Endothelial cell of umbilical vein (primary cell): ENCODE measurements around the gene OTOP1. TPM values are rescaled to one million over a fixed set of nuclear protein-coding genes. Genes with fewer than 3 reads are reported as not detected.

Source experiments
- BruUV-seq: library from RNA; stranded (reverse); fragments of 400-500 nt; replicated peaks from 2 replicates; lab custom pipeline; 2021; lab: Mats Ljungman, UMichigan
- CTCF ChIA-PET: fragments of 300-600, 350-600 bp; sonication (Branson Sonifier 250); formaldehyde crosslinking; loops from one replicate; lab custom pipeline; 2021; ENCODE audit warnings: antibody characterized with exemption, inconsistent platforms; lab: Charles Lee
- POLR2A ChIA-PET: fragments of 300-600, 350-600 bp; sonication (Branson Sonifier 250); formaldehyde crosslinking; loops from one replicate; lab custom pipeline; 2021; ENCODE audit warnings: antibody characterized with exemption, inconsistent platforms; lab: Charles Lee
- DNase-seq: peaks from one replicate; pipeline ENCODE4 v3.0.0-alpha.2; 2011; ENCODE audit warnings: low read depth, low spot score
- FAIRE-seq: peaks from 2 replicates; lab custom pipeline; 2011; peaks lifted over from hg19 to GRCh38; lab: Jason Lieb, UNC
- H2AFZ ChIP-seq: 2 replicates; pipeline ENCODE4 v1.6.0; 2012; ENCODE audit warnings: low read depth, low read length, control low read depth, inconsistent platforms
- H3K27ac ChIP-seq: 2 replicates; pipeline ENCODE4 v1.5.1; 2011; ENCODE audit warnings: low read depth, mild to moderate bottlenecking, control low read depth, low read length, moderate library complexity; ENCODE audit not compliant: insufficient read depth
- H3K27me3 ChIP-seq, 2 experiments: 2 replicates each; pipeline versions ENCODE4 v1.6.0 to v1.6.1; 2011; ENCODE audit warnings: low read length in 2 of 2, mixed read lengths in 1 of 2; ENCODE audit not compliant: control insufficient read depth in 2 of 2, insufficient read depth in 2 of 2
- H3K36me3 ChIP-seq, 2 experiments: 2 replicates in 1 of 2; 3 replicates in 1 of 2; pipeline ENCODE4 v1.5.1; 2011; ENCODE audit warnings: low read length in 2 of 2, mild to moderate bottlenecking in 1 of 2, moderate library complexity in 1 of 2; ENCODE audit not compliant: control insufficient read depth in 2 of 2, insufficient read depth in 2 of 2; ENCODE audit errors: extremely low read depth in 1 of 2
- H3K4me1 ChIP-seq: 3 replicates; pipeline ENCODE4 v1.5.1; 2011; ENCODE audit warnings: mild to moderate bottlenecking, low read length; ENCODE audit not compliant: control insufficient read depth, insufficient read depth; ENCODE audit errors: extremely low read depth
- H3K4me2 ChIP-seq: 2 replicates; pipeline ENCODE4 v1.6.1; 2011; ENCODE audit warnings: low read length, control low read depth, mixed read lengths; ENCODE audit not compliant: insufficient read depth
- H3K4me3 ChIP-seq, 3 experiments: fragments of 200-600 bp in 1 of 3; sonication (generic), shearing (Covaris generic) in 1 of 3; replicated peaks in 1 of 3; 2 replicates each; pipeline ENCODE4 v1.5.1; 2011 to 2016; ENCODE audit warnings: control low read depth in 3 of 3, low read length in 3 of 3, mild to moderate bottlenecking in 2 of 3, inconsistent platforms in 1 of 3, low read depth in 1 of 3, moderate library complexity in 1 of 3; ENCODE audit not compliant: insufficient read depth in 1 of 3
- H3K79me2 ChIP-seq: 2 replicates; pipeline ENCODE4 v1.6.0; 2012; ENCODE audit warnings: low read length, inconsistent platforms; ENCODE audit not compliant: control insufficient read depth, insufficient read depth
- H3K9ac ChIP-seq: replicated peaks from 2 replicates; pipeline ENCODE3; 2011; ENCODE audit warnings: low read length, control low read depth; ENCODE audit not compliant: insufficient read depth; ENCODE audit errors: extremely low read depth
- H3K9me1 ChIP-seq: replicated peaks from 3 replicates; pipeline ENCODE4 v1.6.0; 2011; ENCODE audit warnings: mild to moderate bottlenecking, low read length; ENCODE audit not compliant: control insufficient read depth, insufficient read depth; ENCODE audit errors: extremely low read depth
- H3K9me3 ChIP-seq: replicated peaks from 2 replicates; pipeline ENCODE4 v1.5.1; 2012; ENCODE audit warnings: low read length, inconsistent platforms; ENCODE audit not compliant: control insufficient read depth, insufficient read depth
- H4K20me1 ChIP-seq: replicated peaks from 2 replicates; pipeline ENCODE3; 2011; ENCODE audit warnings: mild to moderate bottlenecking, low read length; ENCODE audit not compliant: control insufficient read depth, insufficient read depth; ENCODE audit errors: extremely low read depth
- EZH2 ChIP-seq: IDR thresholded peaks from 2 replicates; pipeline ENCODE4 v1.6.1; 2012; ENCODE audit warnings: borderline replicate concordance, low read depth, mild to moderate bottlenecking, moderate library complexity, low read length, inconsistent platforms; ENCODE audit not compliant: severe bottlenecking
- FOS ChIP-seq: IDR thresholded peaks from 2 replicates; pipeline ENCODE4 v1.6.1; 2011; ENCODE audit warnings: mild to moderate bottlenecking, low read length, moderate library complexity, borderline replicate concordance; ENCODE audit not compliant: insufficient read depth
- GATA2 ChIP-seq: IDR thresholded peaks from 2 replicates; pipeline ENCODE4 v1.7.0; 2011; ENCODE audit warnings: low read depth, mild to moderate bottlenecking, moderate library complexity, mixed read lengths, low read length; ENCODE audit not compliant: insufficient read length, insufficient read depth
- JUN ChIP-seq: IDR thresholded peaks from 2 replicates; pipeline ENCODE4 v1.6.1; 2011; ENCODE audit warnings: borderline replicate concordance, low read depth; ENCODE audit not compliant: insufficient read length, insufficient read depth
- MYC ChIP-seq: IDR thresholded peaks from one replicate; pipeline ENCODE4 v1.6.1; 2011; ENCODE audit warnings: mild to moderate bottlenecking, low read depth, low read length
- POLR2A ChIP-seq: IDR thresholded peaks from 2 replicates; pipeline ENCODE4 v1.6.1; 2012; ENCODE audit warnings: low read depth, mild to moderate bottlenecking, control low read depth, low read length
- POLR2AphosphoS5 ChIP-seq: IDR thresholded peaks from 2 replicates; pipeline ENCODE4 v1.6.1; 2012; ENCODE audit warnings: low read depth, mild to moderate bottlenecking, control low read depth, low read length, moderate library complexity; ENCODE audit not compliant: insufficient read depth
- dilution Hi-C: fragments of 300-500 bp; cut with MboI; formaldehyde crosslinking; loops from one replicate; pipeline ENCODE4 v1.15.0; 2019; ENCODE audit warnings: low sequenced_read_pairs; ENCODE audit not compliant: extremely low pct_ligation_motif_present
- intact Hi-C: fragments of 100-400 bp; cut with micrococcal nuclease; formaldehyde crosslinking; loops from one replicate; pipeline ENCODE4 v1.10.0; 2022
- polyA plus RNA-seq, 4 experiments: library from polyadenylated mRNA; depleted of rRNA in 3 of 4; stranded (reverse) in 3 of 4; unstranded in 1 of 4; fragments of >200 nt; gene quantifications; 2 replicates each; pipeline versions ENCODE4 v1.2.1 to v1.2.3, GENCODE V29; 2011 to 2012; ENCODE audit warnings: missing spikeins in 1 of 4
- total RNA-seq: library from RNA; stranded (reverse); gene quantifications from 2 replicates; pipeline ENCODE4 v1.2.3, GENCODE V29; 2021
- TF ChIP-seq, protein P1 (sequence below), 2 donors: IDR thresholded peaks; 1 replicate in 1 of 2; 2 replicates in 1 of 2; pipeline ENCODE4 v1.5.1; 2011; ENCODE audit warnings: low read length in 2 of 2, mild to moderate bottlenecking in 2 of 2, moderate library complexity in 2 of 2, control low read depth in 1 of 2, inconsistent platforms in 1 of 2, low read depth in 1 of 2; ENCODE audit not compliant: insufficient read depth in 1 of 2; ENCODE audit errors: extremely low read depth in 1 of 2
- TF ChIP-seq, protein P2 (sequence below): IDR thresholded peaks from 2 replicates; pipeline ENCODE4 v1.6.1; 2011; ENCODE audit not compliant: insufficient read depth, insufficient read length

The OTOP1 gene
- total and polyA plus RNA-seq, 2 donors (not counting 3 experiments of a cell fraction or from before 2014, with no cell fraction given) = not detected

DNA sequence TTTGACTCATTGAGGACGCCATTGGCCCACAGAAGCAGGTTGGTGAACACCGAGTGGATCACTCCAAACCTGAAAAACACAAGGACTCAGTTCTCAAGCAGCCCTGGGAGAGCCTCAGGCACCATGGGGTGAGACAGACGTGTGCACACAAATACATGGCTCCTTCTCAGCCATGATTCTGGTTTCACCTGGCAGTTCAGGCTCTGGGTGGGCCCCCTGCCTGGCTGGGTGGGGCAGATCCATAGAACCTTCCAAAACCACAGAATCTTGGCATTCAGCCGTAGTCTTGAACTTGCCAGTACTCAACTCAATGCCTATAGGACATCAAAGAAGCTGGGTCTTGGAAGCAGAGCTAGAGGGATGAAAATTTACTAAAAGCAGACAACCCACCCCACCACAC lies 24.2 kb downstream of the OTOP1 start:
- Histone ChIP-seq H3K27ac (no peak overlapping the region), H3K4me3 (no peak overlapping the region), H3K4me2 (no peak overlapping the region), H3K4me1 (no peaks in the 10 kb centered on the region), H3K36me3 (no peaks in the 10 kb centered on the region), H2AFZ (no peak overlapping the region), H3K27me3 (no peaks in the 10 kb centered on the region), H4K20me1 (no peaks in the 10 kb centered on the region), H3K9ac (no peak overlapping the region), H3K79me2 (no peaks in the 10 kb centered on the region), H3K9me1 (no peaks in the 10 kb centered on the region), H3K9me3 (no peaks in the 10 kb centered on the region)
- ChIA-PET CTCF (no interaction called here), POLR2A (no interaction called here)
- no TSS peak for BruUV-seq
- TF ChIP-seq, protein P1, sequence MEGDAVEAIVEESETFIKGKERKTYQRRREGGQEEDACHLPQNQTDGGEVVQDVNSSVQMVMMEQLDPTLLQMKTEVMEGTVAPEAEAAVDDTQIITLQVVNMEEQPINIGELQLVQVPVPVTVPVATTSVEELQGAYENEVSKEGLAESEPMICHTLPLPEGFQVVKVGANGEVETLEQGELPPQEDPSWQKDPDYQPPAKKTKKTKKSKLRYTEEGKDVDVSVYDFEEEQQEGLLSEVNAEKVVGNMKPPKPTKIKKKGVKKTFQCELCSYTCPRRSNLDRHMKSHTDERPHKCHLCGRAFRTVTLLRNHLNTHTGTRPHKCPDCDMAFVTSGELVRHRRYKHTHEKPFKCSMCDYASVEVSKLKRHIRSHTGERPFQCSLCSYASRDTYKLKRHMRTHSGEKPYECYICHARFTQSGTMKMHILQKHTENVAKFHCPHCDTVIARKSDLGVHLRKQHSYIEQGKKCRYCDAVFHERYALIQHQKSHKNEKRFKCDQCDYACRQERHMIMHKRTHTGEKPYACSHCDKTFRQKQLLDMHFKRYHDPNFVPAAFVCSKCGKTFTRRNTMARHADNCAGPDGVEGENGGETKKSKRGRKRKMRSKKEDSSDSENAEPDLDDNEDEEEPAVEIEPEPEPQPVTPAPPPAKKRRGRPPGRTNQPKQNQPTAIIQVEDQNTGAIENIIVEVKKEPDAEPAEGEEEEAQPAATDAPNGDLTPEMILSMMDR (IDR thresholded peaks at IDR 0.05; ENCODE audit: extremely low read depth in 1 of 2, insufficient read depth in 1 of 2, low read depth in 1 of 2, low read length in 2 of 2) = no peak
- intact Hi-C loops (no loop called here), dilution Hi-C loops (no loop called here)
- FAIRE-seq (no peak), DNase-seq (no peak)

DNA sequence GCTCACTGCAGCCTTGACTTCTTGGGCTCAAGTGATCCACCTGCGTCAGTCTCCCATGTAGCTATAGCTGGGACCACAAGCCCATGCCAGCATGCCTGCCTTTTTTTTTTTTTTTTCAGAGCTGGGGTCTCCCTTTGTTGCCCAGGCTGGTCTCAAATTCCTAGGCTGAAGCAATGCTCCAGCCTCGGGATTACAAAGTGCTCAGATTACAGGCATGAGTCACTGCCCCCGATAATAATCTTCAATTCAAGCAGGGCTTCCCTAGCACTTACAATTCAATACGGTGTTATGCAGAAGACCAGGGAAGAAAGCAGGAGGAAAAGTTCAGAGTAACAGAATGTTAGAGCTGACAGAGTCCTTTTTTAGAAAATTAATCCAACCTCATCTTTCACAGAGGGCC lies 26.1 kb downstream of the OTOP1 start:
- Histone ChIP-seq H3K9me1 (no peaks in the 10 kb centered on the region), H4K20me1 (no peaks in the 10 kb centered on the region), H3K4me1 (no peaks in the 10 kb centered on the region), H3K36me3 (no peaks in the 10 kb centered on the region), H3K4me2 (no peak overlapping the region), H3K9me3 (no peaks in the 10 kb centered on the region), H3K27ac (no peak overlapping the region), H3K79me2 (no peaks in the 10 kb centered on the region), H3K9ac (no peak overlapping the region), H2AFZ (no peak overlapping the region), H3K4me3 (no peak overlapping the region), H3K27me3 (no peaks in the 10 kb centered on the region)
- TF ChIP-seq MYC (no peak), POLR2A (no peak), JUN (no peak), GATA2 (no peak), FOS (no peak), POLR2AphosphoS5 (no peak), EZH2 (no peak)
- TF ChIP-seq, protein P1 (IDR thresholded peaks at IDR 0.05; ENCODE audit: extremely low read depth in 1 of 2, insufficient read depth in 1 of 2, low read depth in 1 of 2, low read length in 2 of 2) = no peak
- TF ChIP-seq, protein P2, sequence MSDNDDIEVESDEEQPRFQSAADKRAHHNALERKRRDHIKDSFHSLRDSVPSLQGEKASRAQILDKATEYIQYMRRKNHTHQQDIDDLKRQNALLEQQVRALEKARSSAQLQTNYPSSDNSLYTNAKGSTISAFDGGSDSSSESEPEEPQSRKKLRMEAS = no peak
- ChIA-PET POLR2A (no interaction called here), CTCF (interaction anchor here (0.5 kb wide), 1 partner anchor 1753 kb away, joined by 3 read pairs; no protein-coding TSS in a partner anchor)
- FAIRE-seq (no peak), DNase-seq (no peak)
- BruUV-seq = no TSS peak
- intact Hi-C loops = no loop called here
- dilution Hi-C loops = no loop called here
